GM12872 (cell line): ENCODE results near the gene RELL1.

Source experiments
- TF ChIP-seq, protein P1 (sequence below): IDR thresholded peaks from 3 replicates; pipeline ENCODE4 v1.5.1; 2011; ENCODE audit warnings: low read depth, mild to moderate bottlenecking, low read length, moderate library complexity; ENCODE audit not compliant: insufficient read depth

The RELL1 gene

GRCh38 chr4:37631551-37631950, 54.6 kb downstream of the RELL1 start:
- TF ChIP-seq, protein P1, sequence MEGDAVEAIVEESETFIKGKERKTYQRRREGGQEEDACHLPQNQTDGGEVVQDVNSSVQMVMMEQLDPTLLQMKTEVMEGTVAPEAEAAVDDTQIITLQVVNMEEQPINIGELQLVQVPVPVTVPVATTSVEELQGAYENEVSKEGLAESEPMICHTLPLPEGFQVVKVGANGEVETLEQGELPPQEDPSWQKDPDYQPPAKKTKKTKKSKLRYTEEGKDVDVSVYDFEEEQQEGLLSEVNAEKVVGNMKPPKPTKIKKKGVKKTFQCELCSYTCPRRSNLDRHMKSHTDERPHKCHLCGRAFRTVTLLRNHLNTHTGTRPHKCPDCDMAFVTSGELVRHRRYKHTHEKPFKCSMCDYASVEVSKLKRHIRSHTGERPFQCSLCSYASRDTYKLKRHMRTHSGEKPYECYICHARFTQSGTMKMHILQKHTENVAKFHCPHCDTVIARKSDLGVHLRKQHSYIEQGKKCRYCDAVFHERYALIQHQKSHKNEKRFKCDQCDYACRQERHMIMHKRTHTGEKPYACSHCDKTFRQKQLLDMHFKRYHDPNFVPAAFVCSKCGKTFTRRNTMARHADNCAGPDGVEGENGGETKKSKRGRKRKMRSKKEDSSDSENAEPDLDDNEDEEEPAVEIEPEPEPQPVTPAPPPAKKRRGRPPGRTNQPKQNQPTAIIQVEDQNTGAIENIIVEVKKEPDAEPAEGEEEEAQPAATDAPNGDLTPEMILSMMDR, result no peak

GRCh38 chr4:37629713-37630112, 56.5 kb downstream of the RELL1 start:
- TF ChIP-seq, protein P1, result no peak

DNA sequence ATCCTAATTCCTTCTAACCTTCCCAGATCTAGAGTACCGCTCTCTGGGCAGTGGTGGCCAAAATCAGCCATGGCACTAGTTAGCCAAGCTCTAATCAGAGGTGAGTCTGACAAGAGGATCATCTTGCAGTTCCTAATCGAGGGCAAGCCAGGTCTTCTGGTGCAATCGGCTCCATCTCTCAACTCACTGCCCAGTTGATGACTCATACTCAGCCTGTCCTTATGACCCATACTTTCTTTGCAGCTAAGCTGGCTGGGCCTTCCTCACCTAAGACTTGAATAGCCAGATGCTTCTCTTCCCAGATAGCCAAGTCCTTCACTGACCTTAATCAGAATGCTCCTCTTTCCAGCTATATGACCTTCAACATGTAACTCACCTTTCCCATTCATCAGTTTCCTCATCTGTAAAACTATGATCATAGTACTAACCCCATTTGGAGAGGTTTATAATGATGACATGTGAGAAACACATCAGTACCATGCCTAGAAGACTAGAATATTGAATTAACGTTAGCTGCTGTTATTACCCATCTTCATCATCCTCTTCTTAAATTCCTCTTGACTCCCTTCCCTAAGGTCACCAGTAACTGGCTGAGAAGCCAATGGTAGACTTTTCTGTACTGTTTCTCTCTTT, 57.1 kb downstream of the RELL1 start:
- TF ChIP-seq, protein P1, result no peak

DNA sequence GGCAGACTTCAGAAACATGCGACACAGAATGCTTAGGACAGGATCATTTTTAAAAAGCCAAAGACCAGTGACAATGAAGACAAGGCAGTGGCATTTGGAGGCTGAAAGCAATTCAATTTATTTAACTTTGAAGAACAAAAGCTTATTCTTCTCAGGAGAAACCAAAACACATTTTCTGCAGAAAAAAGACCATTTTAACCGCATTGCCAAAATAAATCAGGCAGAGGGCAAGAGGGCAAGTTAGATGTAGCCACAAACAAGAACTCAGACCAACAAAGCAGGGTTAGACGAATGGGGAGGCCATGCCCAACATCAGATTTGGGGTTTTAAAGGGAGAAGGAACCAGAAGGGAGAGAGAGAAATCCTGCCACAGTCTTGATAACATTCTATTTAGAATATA, 58.9 kb downstream of the RELL1 start:
- TF ChIP-seq, protein P1, result no peak

GRCh38 chr4:37625499-37625898, 60.7 kb downstream of the RELL1 start:
- TF ChIP-seq, protein P1, result no peak

- TF ChIP-seq, protein P1, result no peak
These were observed 62.2 kb downstream of the RELL1 start for GRCh38 chr4:37623940-37624339.

DNA sequence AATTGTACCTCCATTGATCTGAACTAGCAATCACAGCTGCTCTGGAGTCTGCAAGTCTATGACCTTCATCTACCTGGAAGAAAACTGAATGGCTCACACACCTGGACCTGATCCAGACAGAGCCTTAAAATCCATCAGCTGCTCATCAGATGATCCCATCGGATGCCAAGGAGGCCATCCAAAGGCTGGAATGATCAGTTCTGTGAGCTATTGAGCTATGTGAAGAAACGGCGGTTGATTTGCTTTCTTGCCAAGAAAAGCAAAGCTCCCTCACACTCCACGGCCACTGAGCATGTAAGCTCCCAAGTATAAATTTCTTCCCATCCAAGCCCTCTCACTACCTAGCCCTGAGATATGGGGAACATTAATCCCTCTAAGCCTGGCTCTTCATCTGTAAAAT, 63.1 kb downstream of the RELL1 start:
- TF ChIP-seq, protein P1, result no peak
